Stimulated activated CD8-positive, alpha-beta memory T cell treated with anti-CD3 and anti-CD28 coated beads, Interleukin-4, amount 100 ng/mL, for 48 hours (primary cell): ENCODE measurements around the gene TMOD4.
A peak's percentile ranks its signal among the peaks of the same experiment; 100 is the strongest.
"Not testable (repeated sequence)": the region's sequence is repeated elsewhere in the genome, so short reads cannot be mapped to it uniquely, and the experiment has no call there.

Experiments used
- DNase-seq: peaks from one replicate; pipeline ENCODE4 v3.0.0-alpha.2; 2020

The TMOD4 gene

DNA sequence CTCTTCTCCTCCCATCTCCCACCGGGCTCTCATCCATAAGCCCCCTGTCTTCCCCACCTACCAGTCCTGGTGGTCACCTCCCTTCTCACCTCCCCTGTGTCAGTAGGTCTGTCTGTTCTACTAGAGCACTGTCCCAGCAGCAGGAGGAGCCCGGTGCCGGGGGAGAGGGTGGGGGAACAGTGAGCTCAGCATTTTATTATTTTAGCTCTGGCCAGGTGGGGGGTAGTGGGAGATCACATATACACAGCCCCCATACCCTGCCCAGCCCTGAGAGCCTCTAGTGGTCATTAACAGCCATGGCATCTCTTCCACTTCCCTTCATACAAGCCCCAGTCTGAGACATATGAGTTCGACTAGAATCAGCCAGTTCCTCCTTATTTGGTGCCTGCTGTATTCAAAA, at the start of gene TMOD4:
TSS of gene TMOD4 (minus strand) at position 119 of the 400 bp plus-strand sequence. CDS start 1,106 bp downstream, outside the sequence.
- no peak for DNase-seq

DNA sequence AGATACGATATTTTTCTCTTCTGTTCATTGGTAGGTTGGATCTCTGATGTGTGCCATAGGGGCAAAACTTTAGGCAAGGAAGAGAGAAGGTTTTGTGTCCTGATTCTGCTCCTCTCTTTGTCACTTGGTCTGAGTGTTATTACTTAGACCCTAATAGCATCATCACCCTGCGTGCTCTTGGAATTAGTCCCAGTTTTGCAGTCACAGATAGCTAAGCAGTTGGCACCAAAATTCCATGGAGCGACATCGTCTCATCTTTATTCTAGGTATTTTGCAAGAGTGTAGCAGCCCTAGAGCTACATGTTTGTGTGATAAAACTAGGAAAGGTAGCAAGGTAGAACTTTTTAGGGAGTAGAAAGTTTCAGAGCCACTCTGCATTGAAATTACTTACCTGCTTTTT, 46.3 kb upstream of the TMOD4 start:
- no peak for DNase-seq

DNA sequence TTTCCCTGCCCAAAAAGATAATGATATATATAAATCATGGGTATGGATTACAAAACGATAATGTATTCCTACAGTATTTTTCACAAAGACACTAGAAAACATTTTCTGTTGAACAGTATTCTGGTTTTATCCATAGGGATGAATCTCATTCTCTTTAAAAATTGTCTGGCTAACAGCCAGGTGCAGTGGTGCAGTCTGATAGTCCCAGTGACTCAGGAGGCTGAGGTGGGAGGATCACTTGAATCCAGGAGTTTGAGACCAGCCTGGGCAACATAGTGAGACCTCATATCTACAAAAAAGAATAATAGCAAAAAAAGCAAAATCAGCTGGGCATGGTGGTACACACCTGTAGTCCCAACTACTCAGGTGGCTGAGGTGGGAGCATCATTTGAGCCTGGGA, 45.8 kb upstream of the TMOD4 start:
- no peak for DNase-seq

DNA sequence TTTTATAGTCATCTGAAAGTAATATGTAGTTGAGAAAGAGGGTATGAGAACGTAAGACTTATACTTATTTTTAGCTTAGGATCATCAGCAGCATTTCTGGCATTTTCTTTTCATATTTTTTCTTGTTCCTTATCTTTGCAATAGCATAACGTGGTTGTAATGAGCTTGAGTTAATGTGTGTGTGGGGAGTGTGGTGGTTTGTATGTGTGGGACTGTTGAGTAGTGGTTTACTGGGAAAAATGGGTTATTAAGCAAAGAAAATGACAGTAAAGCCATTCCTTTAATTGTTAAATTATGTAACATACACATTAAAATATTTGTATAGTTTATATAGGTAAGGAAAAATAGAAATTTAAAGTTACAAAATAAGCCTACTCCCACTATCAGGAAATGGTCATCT, 37.8 kb upstream of the TMOD4 start:
- DNase-seq, result no peak

DNA sequence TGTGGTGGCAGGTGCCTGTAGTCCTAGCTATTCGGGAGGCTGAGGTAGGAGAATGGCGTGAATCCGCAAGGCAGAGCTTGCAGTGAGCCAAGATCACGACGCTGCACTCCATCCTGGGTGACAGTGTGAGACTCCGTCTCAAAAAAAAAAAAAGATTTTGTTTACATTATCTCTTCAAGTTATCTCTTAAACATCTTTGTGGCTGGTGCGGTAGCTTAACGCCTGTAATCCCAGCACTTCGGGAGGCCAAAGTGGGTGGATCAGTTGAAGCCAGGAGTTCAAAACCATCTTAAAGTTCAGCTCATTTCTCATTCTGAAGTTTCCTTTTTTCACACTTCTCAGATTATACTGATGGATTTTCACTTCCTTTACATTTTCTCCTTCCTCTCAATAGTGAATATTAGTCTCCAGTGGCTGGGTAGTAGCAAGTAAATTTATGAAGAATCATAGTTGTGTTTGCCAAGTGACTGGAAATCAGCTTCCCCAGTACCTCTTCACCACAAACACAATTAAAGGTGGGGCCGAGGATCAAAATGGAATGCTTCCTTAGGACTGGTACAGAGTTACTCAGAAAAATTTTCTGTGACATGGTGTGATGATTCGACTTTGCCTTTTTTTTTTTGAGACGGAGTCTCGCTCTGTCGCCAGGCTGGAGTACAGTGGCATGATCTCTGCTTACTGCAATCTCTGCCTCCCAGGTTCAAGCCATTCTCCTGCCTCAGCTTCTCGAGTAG, 36.4 kb upstream of the TMOD4 start:
- DNase-seq, result no peak

DNA sequence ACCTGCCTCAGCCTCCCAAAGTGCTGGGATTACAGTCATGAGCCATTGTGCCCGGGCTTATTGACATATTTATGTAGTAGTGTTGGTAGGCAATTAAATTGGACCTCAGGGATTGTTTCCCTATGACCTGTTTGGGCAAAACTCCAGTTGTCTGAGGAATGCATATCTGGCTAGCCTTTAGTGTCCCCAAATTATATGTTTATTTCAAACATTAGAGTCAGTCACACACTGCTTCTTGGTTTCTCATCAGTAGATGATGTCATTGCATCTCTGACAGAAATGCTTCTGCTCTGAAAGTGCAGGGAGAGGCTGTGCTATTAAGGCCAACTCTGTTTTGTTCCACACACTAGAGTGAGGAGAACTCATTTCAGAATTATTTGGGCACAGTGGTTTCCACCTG, 35.0 kb upstream of the TMOD4 start:
- DNase-seq, result no peak

DNA sequence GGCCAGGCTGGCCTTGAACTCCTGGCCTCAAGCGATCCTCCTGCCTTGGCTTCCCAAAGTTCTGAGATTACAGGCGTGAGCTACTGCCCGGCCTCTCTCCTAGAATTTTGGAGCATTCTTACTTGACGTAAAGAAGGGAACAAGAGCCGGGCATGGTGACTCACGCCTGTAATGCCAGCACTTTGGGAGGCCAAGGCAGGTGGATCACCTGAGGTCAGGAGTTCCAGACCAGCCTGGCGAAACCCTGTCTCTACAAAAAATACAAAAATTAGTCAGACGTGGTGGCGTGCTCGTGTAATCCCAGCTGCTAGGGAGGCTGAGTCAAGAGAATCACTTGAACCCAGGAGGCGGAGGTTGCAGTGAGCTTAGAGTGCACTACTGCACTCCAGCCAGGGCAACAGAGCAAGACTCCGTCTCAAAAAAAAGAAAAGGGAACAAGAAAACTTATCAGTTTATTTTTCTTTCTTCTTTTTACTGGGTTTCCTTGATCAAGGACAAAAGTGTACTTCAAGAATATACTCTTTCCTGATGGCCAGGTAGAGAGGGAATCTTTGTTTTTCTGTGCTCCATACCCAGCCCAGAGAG, 29.7 kb upstream of the TMOD4 start:
- DNase-seq, result not testable (repeated sequence)

DNA sequence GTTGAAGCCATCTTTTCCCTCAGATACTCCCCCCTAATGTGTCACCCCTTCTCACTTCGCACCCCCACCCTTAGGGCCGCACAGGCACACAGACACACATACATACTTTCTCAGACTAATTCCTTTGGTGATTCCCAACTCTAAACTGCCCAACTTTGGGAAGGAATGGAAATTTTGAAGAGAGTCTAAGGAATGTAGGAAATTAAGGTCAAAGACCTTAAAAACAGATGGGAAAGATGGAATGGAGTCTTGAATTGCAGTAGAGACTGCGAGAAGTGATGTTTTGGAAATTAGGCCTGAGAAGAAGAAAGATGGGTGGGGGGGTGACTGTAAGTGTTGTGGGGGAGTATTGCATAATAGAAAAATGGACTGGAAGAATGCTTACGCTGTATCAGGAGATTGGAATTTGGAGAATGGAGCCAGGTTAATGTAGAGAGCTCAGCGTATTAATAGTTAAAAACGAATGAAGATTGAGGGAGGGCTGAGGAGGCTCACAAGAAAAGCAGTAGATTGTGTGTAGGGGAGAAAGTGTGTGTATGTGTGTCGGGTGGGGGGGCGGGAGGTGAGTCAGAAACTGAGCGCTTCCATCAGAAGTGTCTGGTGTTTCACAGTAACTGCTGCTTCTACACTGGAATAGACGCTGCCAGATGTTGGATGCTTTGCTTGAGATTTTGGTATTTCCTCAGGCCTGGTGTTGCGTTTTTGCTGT, 24.2 kb upstream of the TMOD4 start:
- no peak for DNase-seq

DNA sequence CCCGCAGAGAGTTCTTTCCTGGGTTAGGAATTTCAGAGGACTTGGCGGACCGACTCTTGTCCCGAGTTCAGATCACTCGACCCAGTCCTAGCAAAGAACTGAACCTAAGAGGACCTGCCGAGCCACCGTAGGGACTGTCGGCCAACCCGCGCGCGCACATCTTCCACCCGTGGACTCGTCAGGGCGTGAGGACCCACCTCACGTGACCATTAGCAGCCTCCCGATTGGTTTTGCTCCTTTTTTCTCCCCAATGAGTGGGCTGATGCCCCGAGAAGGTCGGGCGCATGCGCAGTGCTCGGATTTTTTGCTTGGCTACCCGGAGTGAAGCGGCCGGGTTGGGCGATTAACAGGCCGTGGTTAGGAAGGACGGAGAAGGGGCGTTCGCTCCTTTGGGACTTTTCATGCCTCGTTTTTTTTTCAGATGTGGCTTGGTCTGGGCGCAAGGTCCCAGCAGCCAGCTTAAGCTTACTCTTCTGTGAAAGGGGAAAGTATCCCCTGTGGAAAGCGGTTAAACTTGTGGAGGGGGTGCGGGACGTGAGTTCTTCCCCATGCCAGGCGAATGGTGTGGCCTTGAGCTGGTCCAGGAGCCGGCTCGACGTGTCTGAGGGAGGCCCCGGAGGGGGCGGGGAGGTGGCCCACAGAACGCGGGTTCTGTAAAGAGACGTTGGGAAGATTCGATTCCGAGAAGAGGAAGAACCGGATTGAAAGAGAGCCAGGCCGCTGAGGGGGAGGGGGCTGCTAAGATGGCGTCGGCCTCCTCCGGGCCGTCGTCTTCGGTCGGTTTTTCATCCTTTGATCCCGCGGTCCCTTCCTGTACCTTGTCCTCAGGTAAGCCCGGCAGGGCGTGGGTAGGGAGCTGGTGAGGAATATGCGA, 22.7 kb upstream of the TMOD4 start, which contains the start of gene PIP5K1A:
TSS of gene PIP5K1A (plus strand) at position 299 of the 874 bp plus-strand sequence. CDS start at position 744, 445 bp downstream.
- peak; percentile 100 for DNase-seq

DNA sequence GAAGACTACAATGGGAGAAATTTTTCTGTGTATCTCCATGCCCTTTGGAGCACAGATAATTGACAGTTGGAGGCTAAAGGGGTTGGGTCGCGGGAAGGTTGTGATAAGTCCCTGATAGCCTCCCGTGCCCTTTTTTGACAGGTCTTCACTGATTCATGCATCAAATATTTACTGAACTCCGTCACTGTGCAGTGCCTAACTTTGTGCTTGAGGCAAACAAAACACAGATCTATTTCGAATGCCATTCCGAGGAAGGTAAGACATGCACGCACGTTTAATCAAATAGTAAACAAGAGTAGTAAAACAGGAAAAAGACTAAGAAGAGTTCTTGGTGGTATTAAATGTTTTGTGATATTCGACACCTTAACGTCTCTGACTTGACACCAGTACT, 22.1 kb upstream of the TMOD4 start:
- DNase-seq, result no peak

DNA sequence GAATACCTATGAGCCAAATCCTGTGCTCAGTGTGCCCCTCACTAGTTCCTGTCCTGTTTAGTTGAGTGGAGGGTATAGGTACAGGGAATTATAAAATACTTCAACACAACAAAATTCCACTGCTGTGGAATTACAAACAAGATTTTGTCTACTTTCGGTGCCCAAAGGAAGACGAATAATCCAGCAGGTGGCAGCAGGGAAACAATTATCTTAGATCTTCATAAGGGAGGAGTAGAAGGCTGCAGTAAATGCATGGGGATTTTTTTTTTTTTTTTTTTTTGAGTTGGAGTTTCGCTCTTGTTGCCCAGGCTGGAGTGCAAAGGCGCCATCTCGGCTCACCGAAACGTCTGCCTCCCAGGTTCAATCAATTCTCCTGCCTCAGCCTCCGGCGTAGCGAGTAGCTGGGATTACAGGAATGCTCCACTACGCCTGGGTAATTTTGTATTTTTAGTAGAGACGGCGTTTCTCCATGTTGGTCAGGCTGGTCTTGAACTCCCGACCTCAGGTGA, 20.6 kb upstream of the TMOD4 start:
- peak; percentile 53 for DNase-seq

DNA sequence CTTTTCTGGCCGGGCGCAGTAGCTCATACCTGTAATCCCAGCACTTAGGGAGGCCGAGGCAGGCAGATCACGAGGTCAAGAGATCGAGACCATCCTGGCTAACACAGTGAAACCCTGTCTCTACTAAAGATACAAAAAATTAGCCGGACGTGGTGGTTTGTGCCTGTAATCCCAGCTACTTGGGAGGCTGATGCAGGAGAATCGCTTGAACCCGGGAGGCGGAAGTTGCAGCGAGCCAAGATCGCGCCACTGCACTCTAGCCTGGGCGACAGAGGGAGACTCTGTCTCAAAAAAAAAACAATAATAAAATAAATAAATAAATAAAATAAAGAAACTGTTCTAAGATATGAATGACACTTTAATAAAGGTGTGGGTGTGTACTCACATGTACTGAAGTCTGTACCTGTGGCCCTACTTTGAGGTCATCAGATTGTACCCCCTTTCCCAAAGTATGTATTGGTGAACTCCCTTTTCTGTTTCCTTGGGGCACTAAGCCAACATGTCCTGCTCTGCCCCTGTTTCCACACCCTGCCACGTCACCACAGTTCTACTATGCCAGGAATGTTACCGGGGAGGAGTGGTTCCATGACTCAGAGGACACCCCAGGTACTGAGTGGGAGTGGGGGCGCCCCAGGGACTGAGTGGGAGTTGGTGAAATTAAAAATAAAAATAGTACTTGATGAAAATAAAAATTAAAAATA, 19.3 kb upstream of the TMOD4 start:
- DNase-seq, result not testable (repeated sequence)

DNA sequence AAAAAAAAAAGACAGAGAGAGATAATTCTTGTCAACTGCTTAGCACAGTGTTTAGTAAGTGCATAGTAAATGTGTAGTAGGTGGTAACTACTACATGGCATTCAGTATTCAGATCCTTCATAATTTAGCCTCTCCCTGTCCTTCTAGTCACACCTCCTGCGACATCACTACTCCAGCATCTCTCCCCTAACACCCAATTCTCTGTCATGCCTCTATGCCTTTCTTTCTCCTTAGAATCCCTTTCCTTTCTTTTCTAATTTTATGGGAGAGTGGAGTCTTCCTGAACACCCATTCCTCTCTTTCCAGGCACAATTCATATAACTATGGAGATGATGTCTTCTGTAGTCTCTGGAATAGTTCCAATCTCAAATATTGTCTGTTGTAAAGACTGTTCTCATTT, 18.1 kb upstream of the TMOD4 start:
- DNase-seq, result no peak

DNA sequence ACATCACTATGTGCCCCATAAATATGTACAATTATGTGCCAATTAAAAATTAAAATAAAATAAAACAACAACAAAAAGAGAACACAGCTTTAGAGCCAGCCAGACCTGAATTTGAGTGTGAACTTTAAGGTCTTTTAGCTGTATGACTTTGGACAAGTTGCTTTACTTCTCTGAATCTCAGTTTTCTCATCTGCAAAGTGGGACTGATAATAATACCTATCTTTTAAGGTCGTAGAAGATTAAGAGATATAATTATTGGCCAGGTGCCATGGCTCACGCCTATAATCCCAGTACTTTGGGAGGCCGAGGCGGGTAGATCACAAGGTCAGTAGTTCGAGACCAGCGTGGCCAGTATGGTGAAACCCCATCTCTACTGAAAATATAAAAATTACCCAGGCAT, 17.5 kb upstream of the TMOD4 start:
- no peak for DNase-seq

DNA sequence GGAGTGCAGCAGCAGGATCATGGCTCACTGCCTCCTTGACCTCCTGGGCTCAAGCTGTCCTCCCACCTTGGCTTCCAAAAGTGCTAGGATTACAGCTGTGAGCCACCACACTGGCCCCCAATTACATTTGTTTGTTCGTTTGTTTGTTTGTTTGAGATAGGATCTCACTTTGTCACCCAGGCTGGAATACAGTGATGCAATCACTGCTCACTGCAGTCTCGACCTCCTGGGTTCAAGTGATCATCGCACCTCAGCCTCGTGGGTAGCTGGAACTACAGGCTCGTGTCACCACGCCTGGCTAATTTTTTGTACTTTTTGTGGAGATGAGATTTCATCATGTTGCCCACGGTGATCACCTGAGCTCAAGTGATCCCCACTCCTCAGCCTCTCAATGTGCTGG, 16.3 kb upstream of the TMOD4 start:
- DNase-seq, result no peak

DNA sequence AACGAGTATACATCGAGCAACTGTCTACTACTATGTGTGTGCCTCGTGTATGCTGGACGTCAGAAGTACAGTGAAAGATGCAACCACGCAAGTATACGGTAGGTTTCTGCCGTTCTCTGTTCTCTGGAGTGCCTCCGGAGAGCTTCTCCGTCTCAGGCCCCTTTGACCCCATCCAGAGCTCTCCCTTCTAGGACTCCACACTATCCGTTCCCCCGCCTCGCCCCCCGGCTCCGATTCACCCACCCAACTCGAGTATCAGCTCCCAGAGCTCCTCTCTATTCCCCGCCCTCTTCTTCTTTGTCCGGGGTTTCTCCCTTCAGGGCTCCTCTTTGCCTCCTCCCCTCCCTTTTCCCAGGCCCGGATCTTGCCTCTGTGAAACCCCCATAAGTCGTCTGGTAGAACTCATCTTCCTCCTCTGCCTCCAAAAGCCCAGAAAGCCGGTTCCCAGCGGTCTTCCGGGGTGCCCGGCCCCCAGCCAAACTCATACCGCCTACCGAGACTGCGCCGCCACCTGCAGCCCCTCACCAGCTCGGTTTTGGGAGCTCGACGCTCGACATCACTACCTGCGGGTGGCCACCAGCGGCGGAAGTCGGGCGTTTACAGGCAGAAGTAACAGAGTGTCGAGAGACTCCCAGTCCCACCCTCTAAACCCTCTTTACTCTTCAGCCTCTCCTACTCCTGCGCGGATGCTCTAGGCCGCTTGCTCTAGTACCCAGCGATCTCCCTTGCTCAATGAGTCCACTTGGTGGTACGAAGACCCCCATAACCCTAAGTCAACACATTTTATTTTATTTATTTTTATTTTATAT, 14.1 kb upstream of the TMOD4 start, which contains the start of gene VPS72:
TSS of gene VPS72 (minus strand) at position 561 of the 809 bp plus-strand sequence. CDS start at position 485, 76 bp downstream.
- peak; percentile 87 for DNase-seq

DNA sequence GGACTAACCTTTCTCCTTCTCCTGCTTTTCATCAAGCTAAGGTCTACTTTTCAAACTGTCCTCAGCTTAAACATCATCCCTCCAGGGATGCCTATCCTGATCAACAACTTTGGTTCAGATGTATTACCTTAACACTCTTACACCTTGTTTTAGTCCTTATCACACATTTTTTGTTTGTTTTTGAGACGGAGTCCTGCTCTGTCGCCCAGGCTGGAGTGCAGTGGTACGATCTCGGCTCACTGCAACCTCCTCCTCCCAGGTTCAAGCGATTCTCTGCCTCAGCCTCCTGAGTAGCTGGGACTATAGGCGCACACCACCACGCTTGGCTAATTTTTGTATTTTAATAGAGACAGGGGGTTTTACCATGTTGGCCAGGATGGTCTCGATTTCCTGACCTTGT, 12.9 kb upstream of the TMOD4 start:
- not testable (repeated sequence) for DNase-seq

DNA sequence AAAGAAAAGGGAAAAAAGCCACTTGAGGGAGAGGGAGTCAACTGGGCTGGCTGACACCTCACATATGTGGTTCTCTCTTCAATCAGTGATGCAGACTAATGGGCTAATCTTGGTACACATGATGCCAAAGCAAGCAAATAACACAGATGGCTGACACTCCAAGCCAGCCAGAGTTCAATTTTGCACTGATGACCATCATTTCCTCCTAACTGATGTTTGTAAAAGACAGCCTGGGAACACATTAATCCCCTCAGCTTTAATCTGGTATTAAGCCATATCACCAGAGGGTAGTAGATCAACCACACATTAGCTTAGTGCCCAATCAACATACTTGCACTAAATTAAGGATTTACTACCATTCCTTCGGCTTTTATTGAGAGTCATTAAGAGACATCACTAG, 11.4 kb upstream of the TMOD4 start:
- DNase-seq, result no peak

DNA sequence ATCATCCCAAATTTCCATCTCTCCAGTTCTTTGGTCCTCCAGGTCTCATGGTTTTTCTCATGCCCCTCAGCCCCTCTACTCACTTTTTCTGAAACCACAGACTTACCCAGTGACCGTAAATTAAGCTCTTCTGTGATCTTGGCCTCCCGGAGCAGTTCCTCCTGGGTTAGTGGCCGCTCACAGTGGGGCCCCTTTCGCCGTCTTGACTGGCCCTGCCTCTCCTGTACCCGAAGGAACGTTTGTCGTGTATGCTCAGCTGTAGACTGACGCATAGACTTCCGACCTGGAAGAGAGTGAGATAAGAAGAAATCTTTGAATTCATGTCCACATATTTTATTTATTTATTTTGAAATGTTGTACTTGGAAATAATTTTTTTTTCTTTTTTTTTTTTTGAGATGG, 8.4 kb upstream of the TMOD4 start:
- DNase-seq, result no peak

DNA sequence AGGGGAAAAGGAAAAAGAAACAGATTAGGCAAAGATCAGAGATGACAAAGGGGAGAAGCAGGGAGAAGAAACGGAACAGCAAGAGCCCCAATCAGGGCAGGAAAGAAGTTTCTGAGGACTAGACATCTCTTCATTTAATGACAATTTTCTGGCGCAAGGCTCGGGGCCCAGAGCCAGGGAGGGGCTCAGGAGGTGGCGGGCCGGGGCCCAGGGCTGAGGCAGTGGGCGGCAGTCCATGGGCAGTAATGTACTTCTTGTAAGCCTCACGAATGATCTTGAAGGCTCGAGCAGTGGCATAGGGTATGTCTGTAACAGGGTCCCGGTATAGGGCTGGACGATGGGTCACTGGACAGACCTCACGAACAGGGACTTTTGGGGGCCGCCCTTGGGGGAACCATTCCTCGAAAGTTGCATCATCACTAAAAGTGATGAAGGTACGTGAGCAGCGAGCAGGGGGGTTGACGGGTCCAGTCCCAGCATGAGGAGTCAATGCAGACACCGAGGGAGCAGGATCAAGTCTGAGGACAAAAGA, 799 bp upstream of the TMOD4 start:
- DNase-seq, result no peak
